H9 (cell line): Measurements from ENCODE around the gene AKNAD1. TPM values are rescaled to one million over a fixed set of nuclear protein-coding genes. Genes with fewer than 3 reads are reported as not detected.

Source experiments
- DNase-seq: peaks from one replicate; pipeline ENCODE4 v3.0.0-alpha.2; 2017
- H2AFZ ChIP-seq: one replicate; pipeline ENCODE4 v1.6.1; 2013; ENCODE audit warnings: mild to moderate bottlenecking, low read length, control low read depth, moderate library complexity
- H2AK5ac ChIP-seq: 2 replicates; pipeline ENCODE4 v1.6.1; 2013; ENCODE audit warnings: low read length, control low read depth, mixed read lengths; ENCODE audit not compliant: insufficient read length
- H2BK120ac ChIP-seq: one replicate; pipeline ENCODE4 v1.6.1; 2013; ENCODE audit warnings: low read depth, mild to moderate bottlenecking, low read length, control low read depth, inconsistent platforms; ENCODE audit not compliant: poor library complexity, severe bottlenecking
- H2BK12ac ChIP-seq: 2 replicates; pipeline ENCODE4 v1.6.1; 2013; ENCODE audit warnings: low read length, control low read depth, mixed read lengths, low read depth; ENCODE audit not compliant: insufficient read length
- H2BK15ac ChIP-seq: 2 replicates; pipeline ENCODE4 v1.6.1; 2013; ENCODE audit warnings: low read depth, low read length, control low read depth
- H2BK20ac ChIP-seq: one replicate; pipeline ENCODE4 v1.6.1; 2013; ENCODE audit warnings: low read depth, mild to moderate bottlenecking, low read length, control low read depth, inconsistent platforms; ENCODE audit not compliant: poor library complexity, severe bottlenecking
- H2BK5ac ChIP-seq: 2 replicates; pipeline ENCODE4 v1.6.1; 2013; ENCODE audit warnings: low read length, control low read depth, mixed read lengths; ENCODE audit not compliant: insufficient read length
- H3K14ac ChIP-seq: 2 replicates; pipeline ENCODE4 v1.6.1; 2013; ENCODE audit warnings: low read length, control low read depth; ENCODE audit not compliant: insufficient read depth
- H3K18ac ChIP-seq: 2 replicates; pipeline ENCODE4 v1.6.1; 2013; ENCODE audit warnings: low read depth, mild to moderate bottlenecking, mixed read lengths, low read length, control low read depth; ENCODE audit not compliant: insufficient read length
- H3K23ac ChIP-seq: 2 replicates; pipeline ENCODE4 v1.6.1; 2013; ENCODE audit warnings: low read length, control low read depth, mixed read lengths, low read depth; ENCODE audit not compliant: insufficient read length
- H3K23me2 ChIP-seq: 2 replicates; pipeline ENCODE4 v1.6.1; 2013; ENCODE audit warnings: low read depth, mild to moderate bottlenecking, mixed read lengths, low read length, control low read depth; ENCODE audit not compliant: insufficient read length, poor library complexity, severe bottlenecking
- H3K27ac ChIP-seq: 2 replicates; pipeline ENCODE4 v1.5.1; 2013; ENCODE audit warnings: low read length, control low read depth, mixed read lengths, low read depth; ENCODE audit not compliant: insufficient read length
- H3K27me3 ChIP-seq: 2 replicates; pipeline ENCODE4 v1.6.1; 2013; ENCODE audit warnings: low read length, control low read depth, inconsistent platforms; ENCODE audit not compliant: insufficient read depth
- H3K4ac ChIP-seq: 2 replicates; pipeline ENCODE4 v1.6.1; 2013; ENCODE audit warnings: low read depth, mild to moderate bottlenecking, control low read depth, inconsistent platforms, low read length, moderate library complexity
- H3K4me1 ChIP-seq: 2 replicates; pipeline ENCODE4 v1.6.1; 2013; ENCODE audit warnings: low read length, control low read depth, inconsistent platforms; ENCODE audit not compliant: insufficient read depth
- H3K4me2 ChIP-seq: 2 replicates; pipeline ENCODE4 v1.6.1; 2013; ENCODE audit warnings: low read length, control low read depth, mixed read lengths; ENCODE audit not compliant: insufficient read length, insufficient read depth
- H3K56ac ChIP-seq: 2 replicates; pipeline ENCODE4 v1.6.1; 2013; ENCODE audit warnings: low read depth, mild to moderate bottlenecking, mixed read lengths, low read length, control low read depth; ENCODE audit not compliant: insufficient read length
- H3K79me1 ChIP-seq: 2 replicates; pipeline ENCODE4 v1.6.1; 2013; ENCODE audit warnings: low read depth, mild to moderate bottlenecking, moderate library complexity, low read length, control low read depth, inconsistent platforms; ENCODE audit not compliant: insufficient read depth, poor library complexity, severe bottlenecking
- H3K79me2 ChIP-seq: 2 replicates; pipeline ENCODE4 v1.6.1; 2013; ENCODE audit warnings: low read length, control low read depth, inconsistent platforms; ENCODE audit not compliant: insufficient read depth
- H3K9ac ChIP-seq: 2 replicates; pipeline ENCODE4 v1.6.1; 2013; ENCODE audit warnings: low read length, control low read depth, mixed read lengths; ENCODE audit not compliant: insufficient read length; ENCODE audit errors: extremely low read depth
- H3K9me3 ChIP-seq: one replicate; pipeline ENCODE4 v1.6.1; 2013; ENCODE audit warnings: low read depth, low read length, inconsistent platforms; ENCODE audit not compliant: control insufficient read depth
- H3T11ph ChIP-seq: one replicate; pipeline ENCODE4 v1.6.1; 2013; ENCODE audit warnings: mild to moderate bottlenecking, low read length, control low read depth, inconsistent platforms
- H4K20me1 ChIP-seq: one replicate; pipeline ENCODE4 v1.6.1; 2013; ENCODE audit not compliant: control insufficient read depth, insufficient read length, insufficient read depth
- H4K5ac ChIP-seq: 2 replicates; pipeline ENCODE4 v1.6.1; 2013; ENCODE audit warnings: low read depth, mild to moderate bottlenecking, mixed read lengths, low read length, control low read depth; ENCODE audit not compliant: insufficient read length
- H4K8ac ChIP-seq: replicated peaks from 2 replicates; pipeline ENCODE4 v1.6.1; 2013; ENCODE audit warnings: low read length, control low read depth, mixed read lengths, low read depth; ENCODE audit not compliant: insufficient read length
- H4K91ac ChIP-seq: 2 replicates; pipeline ENCODE4 v1.6.1; 2013; ENCODE audit warnings: low read depth, mild to moderate bottlenecking, moderate library complexity, mixed read lengths, low read length, control low read depth; ENCODE audit not compliant: insufficient read length
- H3K27ac Mint-ChIP-seq, 3 experiments: 2 replicates in 2 of 3; 3 replicates in 1 of 3; pipeline ENCODE4 v1.8.0; 2020 to 2021; ENCODE audit warnings: mixed read lengths in 3 of 3, mild to moderate bottlenecking in 1 of 3, moderate library complexity in 1 of 3
- H3K27me3 Mint-ChIP-seq: 2 replicates; pipeline ENCODE4 v1.8.0; 2021; ENCODE audit warnings: low read depth, mild to moderate bottlenecking, moderate library complexity, mixed read lengths
- H3K36me3 Mint-ChIP-seq, 3 experiments: 2 replicates in 2 of 3; 3 replicates in 1 of 3; pipeline ENCODE4 v1.8.0; 2020 to 2021; ENCODE audit warnings: low read depth in 3 of 3, mixed read lengths in 3 of 3; ENCODE audit not compliant: insufficient read depth in 1 of 3
- H3K4me1 Mint-ChIP-seq, 2 experiments: 2 replicates each; pipeline ENCODE4 v1.8.0; 2020; ENCODE audit warnings: mixed read lengths in 2 of 2
- H3K4me3 Mint-ChIP-seq, 2 experiments: 2 replicates in 1 of 2; 3 replicates in 1 of 2; pipeline ENCODE4 v1.8.0; 2020 to 2021; ENCODE audit warnings: mild to moderate bottlenecking in 2 of 2, mixed read lengths in 2 of 2, moderate library complexity in 1 of 2
- H3K9me3 Mint-ChIP-seq, 2 experiments: 2 replicates in 1 of 2; 3 replicates in 1 of 2; pipeline ENCODE4 v1.8.0; 2020; ENCODE audit warnings: mild to moderate bottlenecking in 2 of 2, mixed read lengths in 2 of 2, moderate library complexity in 1 of 2
- WGBS: extraction: QIAGEN DNeasy Blood & Tissue Kit; methylation state at CpG from one replicate; pipeline ENCODE4 v1.1.7; 2013; ENCODE audit warnings: missing lambda C conversion rate, low lambda C conversion rate, mixed read lengths; ENCODE audit not compliant: insufficient read length; ENCODE audit errors: extremely low coverage; 5-methylcytosine and 5-hydroxymethylcytosine counted together
- total RNA-seq: library from RNA; stranded (reverse); gene quantifications from 2 replicates; pipeline ENCODE4 v1.2.1, GENCODE V29; 2021
- TF ChIP-seq, protein P1 (sequence below): fragments of 200-600 bp; sonication (generic); conservative IDR thresholded peaks from 3 replicates; pipeline ENCODE4 v1.8.0; 2021; ENCODE audit warnings: antibody characterized with exemption, mild to moderate bottlenecking

AKNAD1 gene
- total RNA-seq, 1 experiment from 2014 or later, result not detected

GRCh38 chr1:108767708-108768107 is 89.2 kb downstream of the AKNAD1 start:
- no peak for DNase-seq
- H2BK15ac ChIP-seq, result no peak overlapping the region
- no peak overlapping the region for H2BK12ac ChIP-seq
- peaks cover 0 to 32% (median 3%) of the 10 kb centered on the region in 3 experiments; a peak in 4 of 7 replicates for H3K36me3 Mint-ChIP-seq
- no peak overlapping the region; a peak in 1 of 7 replicates for H3K27ac Mint-ChIP-seq
- H2BK20ac ChIP-seq, result no peak overlapping the region
- H3K27me3 ChIP-seq, result no peaks in the 10 kb centered on the region; the same call in 1 of the 2 replicates
- no peaks in the 10 kb centered on the region for H3K23me2 ChIP-seq
- no peaks in the 10 kb centered on the region for H3K9me3 Mint-ChIP-seq
- no peak overlapping the region for H3K27ac ChIP-seq
- no peaks in the 10 kb centered on the region for H3K79me2 ChIP-seq
- peaks cover 0 to 10% of the 10 kb centered on the region in 2 experiments; a peak in 2 of 4 replicates for H3K4me1 Mint-ChIP-seq
- TF ChIP-seq, protein P1, sequence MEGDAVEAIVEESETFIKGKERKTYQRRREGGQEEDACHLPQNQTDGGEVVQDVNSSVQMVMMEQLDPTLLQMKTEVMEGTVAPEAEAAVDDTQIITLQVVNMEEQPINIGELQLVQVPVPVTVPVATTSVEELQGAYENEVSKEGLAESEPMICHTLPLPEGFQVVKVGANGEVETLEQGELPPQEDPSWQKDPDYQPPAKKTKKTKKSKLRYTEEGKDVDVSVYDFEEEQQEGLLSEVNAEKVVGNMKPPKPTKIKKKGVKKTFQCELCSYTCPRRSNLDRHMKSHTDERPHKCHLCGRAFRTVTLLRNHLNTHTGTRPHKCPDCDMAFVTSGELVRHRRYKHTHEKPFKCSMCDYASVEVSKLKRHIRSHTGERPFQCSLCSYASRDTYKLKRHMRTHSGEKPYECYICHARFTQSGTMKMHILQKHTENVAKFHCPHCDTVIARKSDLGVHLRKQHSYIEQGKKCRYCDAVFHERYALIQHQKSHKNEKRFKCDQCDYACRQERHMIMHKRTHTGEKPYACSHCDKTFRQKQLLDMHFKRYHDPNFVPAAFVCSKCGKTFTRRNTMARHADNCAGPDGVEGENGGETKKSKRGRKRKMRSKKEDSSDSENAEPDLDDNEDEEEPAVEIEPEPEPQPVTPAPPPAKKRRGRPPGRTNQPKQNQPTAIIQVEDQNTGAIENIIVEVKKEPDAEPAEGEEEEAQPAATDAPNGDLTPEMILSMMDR, result no peak
- H3K4me1 ChIP-seq, result no peaks in the 10 kb centered on the region
- H2AFZ ChIP-seq, result no peak overlapping the region
- no peak overlapping the region for H2BK120ac ChIP-seq
- no peak overlapping the region for H3K9ac ChIP-seq
- no peak overlapping the region for H2AK5ac ChIP-seq
- no peak overlapping the region for H3K56ac ChIP-seq
- H3K4me2 ChIP-seq, result no peak overlapping the region
- H3K14ac ChIP-seq, result no peak overlapping the region
- WGBS, result no CpG with 5 or more reads among the region's 3 CpGs
- H3K4me3 Mint-ChIP-seq, result no peak overlapping the region
- H3K27me3 Mint-ChIP-seq, result no peaks in the 10 kb centered on the region
- no peak overlapping the region for H3K18ac ChIP-seq
- H2BK5ac ChIP-seq, result no peak overlapping the region
- H3K9me3 ChIP-seq, result no peaks in the 10 kb centered on the region
- no peak overlapping the region for H3K23ac ChIP-seq
- H3K4ac ChIP-seq, result no peak overlapping the region
- no peak overlapping the region for H4K8ac ChIP-seq
- H3K79me1 ChIP-seq, result no peaks in the 10 kb centered on the region
- H4K5ac ChIP-seq, result no peak overlapping the region
- no peak overlapping the region for H4K91ac ChIP-seq
- no peaks in the 10 kb centered on the region for H4K20me1 ChIP-seq
- H3T11ph ChIP-seq, result no peak overlapping the region
